ENCODE data around the gene TSHZ2.

GRCh38 chr20:53434662-53435061 lies 462.5 kb downstream of the TSHZ2 start:
- no peak for TF ChIP-seq CTCF (IDR thresholded peaks at IDR 0.05)
- no peak for TF ChIP-seq POLR2A (IDR thresholded peaks at IDR 0.05)
- no peak for TF ChIP-seq EP300 (IDR thresholded peaks at IDR 0.05; ENCODE audit: low read depth)
- no peak for TF ChIP-seq POLR2AphosphoS5 (IDR thresholded peaks at IDR 0.05)
